Measurements from ENCODE around the gene GATA5. TPM values are rescaled to one million over a fixed set of nuclear protein-coding genes. Genes with fewer than 3 reads are reported as not detected.

GATA5 gene
- total RNA-seq, 2 donors from 2014 or later: not detected

DNA sequence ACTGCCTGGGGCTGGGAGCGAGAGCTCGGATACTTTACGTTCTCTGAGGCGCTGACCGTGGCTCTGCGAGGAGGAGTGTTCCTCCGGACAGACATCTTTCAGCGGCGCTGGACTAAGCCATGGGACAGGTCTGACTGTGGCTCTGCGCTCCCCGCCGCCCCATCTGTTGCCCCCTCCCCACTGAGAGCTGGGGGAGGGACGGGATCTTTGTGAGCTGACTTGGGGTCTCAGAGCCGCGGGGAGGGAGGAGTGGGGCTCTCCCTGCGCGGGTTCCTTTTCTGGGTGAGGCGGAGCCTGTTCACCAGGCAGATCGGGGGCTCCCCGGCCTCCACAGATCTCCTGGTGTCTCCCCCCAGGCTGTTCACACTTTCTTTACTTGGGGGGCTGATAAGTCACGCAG lies 11.3 kb upstream of the GATA5 start:
- Mint-ChIP-seq H3K27me3 (peaks cover 29% of the 10 kb centered on the region), H3K4me1 (no peaks in the 10 kb centered on the region), H3K4me3 (no peak overlapping the region), H3K36me3 (ENCODE audit: low read depth) (no peaks in the 10 kb centered on the region), H3K9me3 (no peaks in the 10 kb centered on the region), H3K27ac (no peak overlapping the region)
- ATAC-seq (replicated peaks): no peak

DNA sequence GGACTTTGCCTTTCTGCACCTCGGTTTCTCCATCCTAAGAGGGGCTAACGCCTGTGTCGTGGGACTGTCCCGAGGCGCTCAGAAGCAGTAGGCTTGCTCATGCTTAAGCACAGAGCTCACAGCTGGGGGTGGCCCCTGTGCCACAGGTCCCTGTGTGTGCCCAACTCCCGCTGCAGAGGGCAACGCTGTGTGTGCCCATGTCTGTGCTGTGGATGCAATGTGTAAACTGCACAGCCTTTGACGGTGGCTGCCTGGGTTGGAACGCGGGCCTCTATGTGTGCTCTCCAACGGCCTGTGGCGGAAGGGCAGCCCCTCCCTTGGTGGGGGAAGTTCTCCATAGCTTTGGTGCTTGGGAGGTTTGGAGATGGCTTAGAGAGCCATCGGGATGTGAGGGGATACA lies 10.7 kb upstream of the GATA5 start:
- Mint-ChIP-seq H3K36me3 (ENCODE audit: low read depth) (no peaks in the 10 kb centered on the region), H3K27me3 (peaks cover 29% of the 10 kb centered on the region), H3K9me3 (no peaks in the 10 kb centered on the region), H3K4me1 (no peaks in the 10 kb centered on the region), H3K27ac (no peak overlapping the region), H3K4me3 (no peak overlapping the region)
- ATAC-seq (replicated peaks): no peak

DNA sequence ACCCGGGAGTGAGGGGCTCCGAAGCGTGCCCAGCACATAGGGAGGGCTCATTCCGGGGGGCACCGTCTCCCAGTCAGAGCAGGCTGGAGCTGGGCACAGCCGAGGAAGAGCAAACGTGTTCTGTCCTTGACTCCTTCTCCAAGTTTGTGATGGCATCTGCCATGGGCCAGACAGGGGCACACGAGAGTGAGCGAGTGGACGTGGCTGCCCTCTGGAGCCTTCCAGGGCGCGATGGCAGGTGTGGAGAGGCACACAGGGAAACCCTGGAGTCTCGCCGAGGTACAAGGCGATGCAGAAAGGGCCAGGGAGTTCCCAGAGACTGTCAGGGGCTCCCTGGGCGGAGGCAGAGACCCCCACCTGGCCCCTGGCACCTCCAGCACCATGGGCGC lies 9.9 kb upstream of the GATA5 start:
- Mint-ChIP-seq H3K27me3 (peaks cover 27% of the 10 kb centered on the region), H3K36me3 (ENCODE audit: low read depth) (no peaks in the 10 kb centered on the region), H3K4me3 (no peak overlapping the region), H3K27ac (no peak overlapping the region), H3K9me3 (no peaks in the 10 kb centered on the region), H3K4me1 (no peaks in the 10 kb centered on the region)
- no peak for ATAC-seq (replicated peaks)

DNA sequence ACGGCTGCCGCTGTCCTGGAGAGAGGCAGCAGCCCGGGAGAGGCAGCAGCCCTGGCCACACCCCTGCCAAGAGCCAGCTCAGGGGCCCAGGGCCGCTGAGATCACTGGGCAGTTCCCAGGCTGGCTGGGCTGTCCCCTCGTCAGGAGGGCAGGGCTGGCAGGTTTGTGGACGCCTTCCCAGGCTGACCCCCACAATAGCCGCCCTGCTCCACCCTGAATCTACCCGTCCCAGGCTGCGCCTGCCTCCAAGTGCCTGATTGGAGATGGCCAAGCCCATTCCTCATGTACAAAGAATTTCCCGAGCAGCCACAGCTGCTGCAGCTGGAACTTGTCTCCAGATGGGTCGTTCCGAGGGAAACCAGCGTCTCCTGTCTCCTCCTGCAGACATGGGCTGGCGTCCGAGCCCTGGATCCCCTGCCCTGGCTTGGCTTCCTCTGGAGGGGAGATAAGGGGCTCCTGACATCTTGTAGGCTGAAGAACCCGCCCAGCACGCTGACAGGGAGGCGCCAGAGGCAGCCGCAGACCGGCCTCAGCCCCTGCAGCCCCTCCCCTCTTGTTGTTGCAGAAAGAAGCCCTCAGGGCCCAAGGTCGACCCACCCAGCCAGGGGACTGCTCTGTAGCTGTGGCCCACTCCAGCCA lies 9.4 kb upstream of the GATA5 start:
- Mint-ChIP-seq H3K27me3 (peaks cover 24% of the 10 kb centered on the region), H3K4me1 (no peaks in the 10 kb centered on the region), H3K36me3 (ENCODE audit: low read depth) (no peaks in the 10 kb centered on the region), H3K27ac (no peak overlapping the region), H3K9me3 (no peaks in the 10 kb centered on the region), H3K4me3 (no peak overlapping the region)
- no peak for ATAC-seq (replicated peaks)

DNA sequence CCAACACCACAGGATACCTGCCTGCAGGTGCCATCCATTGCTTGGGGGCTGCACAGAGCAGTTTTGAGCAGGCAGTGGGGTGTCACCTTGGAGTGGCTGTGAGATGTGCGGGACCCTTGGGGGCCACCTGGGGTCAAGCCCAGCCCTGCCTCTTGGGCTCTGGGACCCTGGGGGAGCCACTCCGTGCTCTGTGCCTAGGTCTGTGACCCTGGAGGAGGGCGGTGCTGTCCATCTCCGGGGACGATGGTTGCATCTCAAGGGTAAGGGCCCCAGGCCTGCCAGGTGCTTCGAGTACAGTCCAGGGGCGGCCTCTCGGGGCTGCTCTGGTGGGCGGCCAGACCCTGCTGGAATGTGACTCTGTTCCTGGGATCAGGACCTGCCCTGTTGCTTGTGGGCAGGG lies 8.7 kb upstream of the GATA5 start:
- Mint-ChIP-seq H3K9me3 (no peaks in the 10 kb centered on the region), H3K4me1 (no peaks in the 10 kb centered on the region), H3K4me3 (no peak overlapping the region), H3K27me3 (peaks cover 27% of the 10 kb centered on the region), H3K27ac (no peak overlapping the region), H3K36me3 (ENCODE audit: low read depth) (no peaks in the 10 kb centered on the region)
- no peak for ATAC-seq (replicated peaks)

GRCh38 chr20:62483613-62484458 lies 8.0 kb upstream of the GATA5 start:
- no peak overlapping the region for H3K27ac Mint-ChIP-seq
- H3K27me3 Mint-ChIP-seq: peaks cover 30% of the 10 kb centered on the region

GRCh38 chr20:62482974-62483373 lies 7.2 kb upstream of the GATA5 start:
- Mint-ChIP-seq H3K36me3 (ENCODE audit: low read depth) (no peaks in the 10 kb centered on the region), H3K27me3 (peaks cover 31% of the 10 kb centered on the region), H3K4me3 (no peak overlapping the region), H3K27ac (no peak overlapping the region), H3K4me1 (no peaks in the 10 kb centered on the region), H3K9me3 (no peaks in the 10 kb centered on the region)
- no peak for ATAC-seq (replicated peaks)

More at GRCh38 chr20:62483613-62484458, 8.0 kb upstream of the GATA5 start:
- Mint-ChIP-seq H3K4me3 (no peak overlapping the region), H3K36me3 (ENCODE audit: low read depth) (no peaks in the 10 kb centered on the region), H3K9me3 (no peaks in the 10 kb centered on the region), H3K4me1 (no peaks in the 10 kb centered on the region)
- no peak for ATAC-seq (replicated peaks)

GRCh38 chr20:62482146-62482809 lies 6.5 kb upstream of the GATA5 start:
- Mint-ChIP-seq H3K27ac (no peak overlapping the region), H3K4me1 (no peaks in the 10 kb centered on the region), H3K9me3 (no peaks in the 10 kb centered on the region), H3K4me3 (no peak overlapping the region), H3K27me3 (peaks cover 35% of the 10 kb centered on the region), H3K36me3 (ENCODE audit: low read depth) (no peaks in the 10 kb centered on the region)
- no peak for ATAC-seq (replicated peaks)

DNA sequence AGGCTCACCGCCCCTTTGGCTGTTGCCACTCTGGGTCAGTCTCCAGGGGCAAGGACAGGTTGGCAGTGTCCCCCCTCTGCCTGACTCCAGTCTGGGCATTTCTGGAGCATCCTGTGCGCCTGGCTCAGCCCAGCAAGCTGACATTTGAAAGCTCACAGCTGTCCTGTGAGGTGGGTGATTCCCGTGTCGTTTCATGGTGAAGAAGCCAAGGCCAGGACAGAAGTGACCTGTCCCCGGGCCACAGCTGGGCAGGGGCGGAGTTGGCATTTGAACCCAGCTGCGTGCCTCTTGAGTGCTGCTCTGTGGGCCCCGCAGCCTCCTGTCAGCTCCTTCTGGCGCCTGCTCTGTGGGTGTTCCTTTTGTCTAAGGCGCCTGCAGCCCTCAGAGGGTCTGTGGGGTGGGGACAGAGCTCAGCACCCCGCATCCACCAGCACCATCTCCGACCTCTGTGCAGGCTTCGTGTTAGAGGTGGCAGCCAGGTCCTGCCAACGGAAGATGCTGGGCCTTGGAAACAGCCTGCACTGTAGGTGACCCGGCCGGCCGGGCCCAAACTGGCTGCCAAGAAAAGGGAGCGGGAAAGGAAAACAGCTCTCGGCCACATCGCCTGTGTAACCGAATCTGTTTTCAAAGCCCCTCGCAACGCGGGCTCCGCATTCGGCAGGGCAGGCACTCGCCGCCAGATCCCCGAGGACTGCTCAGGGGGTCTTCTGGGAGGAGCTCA lies 5.8 kb upstream of the GATA5 start:
- no peak overlapping the region for H3K27ac Mint-ChIP-seq
- ATAC-seq (replicated peaks): no peak
- no peaks in the 10 kb centered on the region for H3K9me3 Mint-ChIP-seq
- no peaks in the 10 kb centered on the region for H3K36me3 Mint-ChIP-seq (ENCODE audit: low read depth)
- H3K4me1 Mint-ChIP-seq: no peaks in the 10 kb centered on the region
- H3K4me3 Mint-ChIP-seq: no peak overlapping the region
- H3K27me3 Mint-ChIP-seq: peaks cover 34% of the 10 kb centered on the region

GRCh38 chr20:62480318-62480717 lies 4.5 kb upstream of the GATA5 start:
- peaks cover 33% of the 10 kb centered on the region for H3K27me3 Mint-ChIP-seq
- no peak overlapping the region for H3K4me3 Mint-ChIP-seq
- no peaks in the 10 kb centered on the region for H3K36me3 Mint-ChIP-seq (ENCODE audit: low read depth)
- no peak for ATAC-seq (replicated peaks)
- H3K27ac Mint-ChIP-seq: no peak overlapping the region
- no peaks in the 10 kb centered on the region for H3K4me1 Mint-ChIP-seq
- H3K9me3 Mint-ChIP-seq: no peaks in the 10 kb centered on the region

- Mint-ChIP-seq H3K27me3 (peaks cover 33% of the 10 kb centered on the region), H3K27ac (no peak overlapping the region), H3K9me3 (no peaks in the 10 kb centered on the region), H3K4me1 (no peaks in the 10 kb centered on the region), H3K36me3 (ENCODE audit: low read depth) (no peaks in the 10 kb centered on the region), H3K4me3 (no peak overlapping the region)
- no peak for ATAC-seq (replicated peaks)
Observed at GRCh38 chr20:62479656-62480055, 3.9 kb upstream of the GATA5 start.

GRCh38 chr20:62479156-62479555 lies 3.4 kb upstream of the GATA5 start:
- ATAC-seq (replicated peaks): no peak
- no peaks in the 10 kb centered on the region for H3K9me3 Mint-ChIP-seq

GRCh38 chr20:62477669-62478455 lies 2.1 kb upstream of the GATA5 start:
- H3K27ac Mint-ChIP-seq: no peak overlapping the region
- no peaks in the 10 kb centered on the region for H3K4me1 Mint-ChIP-seq
- no peak overlapping the region for H3K4me3 Mint-ChIP-seq
- ATAC-seq (replicated peaks): no peak
- no peaks in the 10 kb centered on the region for H3K9me3 Mint-ChIP-seq
- peaks cover 28% of the 10 kb centered on the region for H3K27me3 Mint-ChIP-seq
- H3K36me3 Mint-ChIP-seq (ENCODE audit: low read depth): no peaks in the 10 kb centered on the region

More at GRCh38 chr20:62479156-62479555, 3.4 kb upstream of the GATA5 start:
- Mint-ChIP-seq H3K4me1 (no peaks in the 10 kb centered on the region), H3K27ac (no peak overlapping the region), H3K27me3 (peaks cover 33% of the 10 kb centered on the region), H3K4me3 (no peak overlapping the region), H3K36me3 (ENCODE audit: low read depth) (no peaks in the 10 kb centered on the region)
